Hypothalamus (tissue), 51 donors: ENCODE data around the gene C6orf52.
"Not testable (repeated sequence)": the region's sequence is repeated elsewhere in the genome, so short reads cannot be mapped to it uniquely, and the experiment has no call there.

Experiments
- DNase-seq, 51 donors: peaks; one replicate each; lab custom pipeline; 2025; lab: John Stamatoyannopoulos, UW

C6orf52 gene

GRCh38 chr6:10713962-10714361 is 19.5 kb upstream of the C6orf52 start:
- DNase-seq: no peak

- DNase-seq: no peak
Observed at GRCh38 chr6:10696655-10697054, 2.2 kb upstream of the C6orf52 start.

- no peak for DNase-seq
Observed at GRCh38 chr6:10695086-10695657, 756 bp upstream of the C6orf52 start.

- no peak for DNase-seq
Observed at GRCh38 chr6:10692965-10693538, 1.4 kb downstream of the C6orf52 start.

GRCh38 chr6:10690651-10691445 is 3.6 kb downstream of the C6orf52 start:
- DNase-seq: no peak

GRCh38 chr6:10687582-10687981 is 6.8 kb downstream of the C6orf52 start:
- DNase-seq: no peak

GRCh38 chr6:10686901-10687300 is 7.5 kb downstream of the C6orf52 start:
- no peak for DNase-seq

- no peak for DNase-seq
Observed at GRCh38 chr6:10685092-10685915, 9.1 kb downstream of the C6orf52 start.

GRCh38 chr6:10684618-10685017 is 9.8 kb downstream of the C6orf52 start:
- no peak for DNase-seq

GRCh38 chr6:10682355-10682988 is 11.9 kb downstream of the C6orf52 start:
- DNase-seq: no peak

- DNase-seq: no peak
Observed at GRCh38 chr6:10681795-10682194, 12.6 kb downstream of the C6orf52 start.

GRCh38 chr6:10678456-10678855 is 16.0 kb downstream of the C6orf52 start:
- no peak for DNase-seq

- DNase-seq: no peak
Observed at GRCh38 chr6:10676403-10676802, 18.0 kb downstream of the C6orf52 start.

- no peak for DNase-seq
Observed at GRCh38 chr6:10668126-10668917, 26.1 kb downstream of the C6orf52 start.

- not testable (repeated sequence) for DNase-seq
Observed at GRCh38 chr6:10665595-10665994, 28.8 kb downstream of the C6orf52 start.

GRCh38 chr6:10662742-10663141 is 31.7 kb downstream of the C6orf52 start:
- no peak for DNase-seq

GRCh38 chr6:10662207-10662606 is 32.2 kb downstream of the C6orf52 start:
- no peak for DNase-seq

GRCh38 chr6:10660431-10661191 is 33.8 kb downstream of the C6orf52 start:
- DNase-seq: not testable (repeated sequence)

GRCh38 chr6:10659699-10660348 is 34.6 kb downstream of the C6orf52 start:
- DNase-seq: no peak
